A673 (cell line): Measurements from ENCODE around the gene CYB561D2. TPM values are rescaled to one million over a fixed set of nuclear protein-coding genes. Genes with fewer than 3 reads are reported as not detected.

Experiments
- BruUV-seq: library from RNA; stranded (reverse); fragments of 400-500 nt; replicated peaks from 2 replicates; lab custom pipeline; 2021; lab: Mats Ljungman, UMichigan
- CTCF ChIA-PET: fragments of 300-600 bp; sonication (Branson Sonifier 250); formaldehyde crosslinking; loops from one replicate; lab custom pipeline; 2022; ENCODE audit warnings: antibody characterized with exemption; lab: Charles Lee
- POLR2A ChIA-PET: fragments of 300-600 bp; sonication (Branson Sonifier 250); formaldehyde crosslinking; loops from one replicate; lab custom pipeline; 2022; ENCODE audit warnings: antibody characterized with exemption; ENCODE audit not compliant: low non-redundant PET; lab: Charles Lee
- DNase-seq: peaks from one replicate; pipeline ENCODE4 v3.0.0-alpha.2; 2015; ENCODE audit warnings: low spot score
- H3K27ac ChIP-seq: fragments of 200-600 bp; sonication (generic); 2 replicates; pipeline ENCODE4 v1.5.1; 2016; ENCODE audit warnings: mixed run types, low read depth, mild to moderate bottlenecking, mixed read lengths, antibody characterized with exemption, low read length; ENCODE audit not compliant: poor library complexity, severe bottlenecking
- H3K27me3 ChIP-seq: fragments of 200-600 bp; sonication (generic); replicated peaks from 2 replicates; pipeline ENCODE4 v1.6.1; 2017; ENCODE audit warnings: mixed run types, low read depth, mild to moderate bottlenecking, mixed read lengths, antibody characterized with exemption, low read length; ENCODE audit not compliant: insufficient read depth, poor library complexity
- H3K36me3 ChIP-seq: fragments of 200-600 bp; sonication (generic); 2 replicates; pipeline ENCODE4 v1.6.1; 2016; ENCODE audit warnings: mixed run types, mild to moderate bottlenecking, mixed read lengths, antibody characterized with exemption, low read length; ENCODE audit not compliant: insufficient read depth, poor library complexity, severe bottlenecking
- H3K4me1 ChIP-seq: fragments of 200-600 bp; sonication (generic); 2 replicates; pipeline ENCODE4 v1.6.1; 2017; ENCODE audit warnings: mixed run types, mild to moderate bottlenecking, mixed read lengths, antibody characterized with exemption, low read length; ENCODE audit not compliant: insufficient read depth, poor library complexity, severe bottlenecking
- H3K4me3 ChIP-seq: fragments of 200-600 bp; sonication (generic); 2 replicates; pipeline ENCODE4 v1.5.1; 2016; ENCODE audit warnings: low read depth, mixed run types, mild to moderate bottlenecking, mixed read lengths, low read length; ENCODE audit not compliant: poor library complexity, severe bottlenecking
- H3K9me3 ChIP-seq: fragments of 200-600 bp; sonication (generic); 2 replicates; pipeline ENCODE4 v1.6.1; 2016; ENCODE audit warnings: mixed run types, low read depth, mild to moderate bottlenecking, mixed read lengths, antibody characterized with exemption, low read length; ENCODE audit not compliant: poor library complexity, severe bottlenecking
- CTCF ChIP-seq: fragments of 300-800, 200-600 bp; sonication (generic); conservative IDR thresholded peaks from 2 replicates; pipeline ENCODE4 v1.5.1; 2017; ENCODE audit warnings: low read depth, mild to moderate bottlenecking, antibody characterized with exemption, low read length, moderate library complexity, mixed read lengths
- EZH2 ChIP-seq: fragments of 200-600 bp; sonication (generic); IDR thresholded peaks from 2 replicates; pipeline ENCODE4 v1.6.1; 2017; ENCODE audit warnings: borderline replicate concordance, low read depth, mild to moderate bottlenecking, mixed read lengths, antibody characterized with exemption, low read length; ENCODE audit not compliant: poor library complexity, severe bottlenecking
- intact Hi-C: fragments of 100-400 bp; cut with micrococcal nuclease; formaldehyde crosslinking; loops from one replicate; pipeline ENCODE4 v1.10.0; 2022; ENCODE audit not compliant: unreplicated experiment
- total RNA-seq: library from RNA; stranded (reverse); gene quantifications from 2 replicates; pipeline ENCODE4 v1.2.3, GENCODE V29; 2021

The CYB561D2 gene
- total RNA-seq, 1 experiment from 2014 or later = 8.2 TPM

- TF ChIP-seq CTCF = no peak
- no peak for TF ChIP-seq EZH2
- Histone ChIP-seq H3K4me1 (no peaks in the 10 kb centered on the region), H3K36me3 (no peaks in the 10 kb centered on the region), H3K27ac (no peak overlapping the region), H3K4me3 (no peak overlapping the region), H3K9me3 (no peaks in the 10 kb centered on the region), H3K27me3 (no peaks in the 10 kb centered on the region)
- POLR2A ChIA-PET = no interaction called here
- DNase-seq = no peak
- CTCF ChIA-PET = no interaction called here
- intact Hi-C loops = no loop called here
- no TSS peak for BruUV-seq
These were observed 40.0 kb downstream of the CYB561D2 start for GRCh38 chr3:50390508-50391224.

GRCh38 chr3:50392101-50392715, 41.5 kb downstream of the CYB561D2 start:
- intact Hi-C loops = no loop called here
- Histone ChIP-seq H3K4me1 (no peaks in the 10 kb centered on the region), H3K9me3 (no peaks in the 10 kb centered on the region), H3K36me3 (no peaks in the 10 kb centered on the region), H3K4me3 (no peak overlapping the region), H3K27ac (no peak overlapping the region), H3K27me3 (no peaks in the 10 kb centered on the region)
- BruUV-seq = no TSS peak
- no peak for DNase-seq
- TF ChIP-seq EZH2 (no peak), CTCF (no peak)
- ChIA-PET POLR2A (no interaction called here), CTCF (no interaction called here)

GRCh38 chr3:50393061-50393460, 42.4 kb downstream of the CYB561D2 start:
- CTCF ChIA-PET = no interaction called here
- POLR2A ChIA-PET = no interaction called here

More at GRCh38 chr3:50393061-50393460, 42.4 kb downstream of the CYB561D2 start:
- Histone ChIP-seq H3K4me1 (no peaks in the 10 kb centered on the region), H3K36me3 (no peaks in the 10 kb centered on the region), H3K27ac (no peak overlapping the region), H3K4me3 (no peak overlapping the region), H3K9me3 (no peaks in the 10 kb centered on the region), H3K27me3 (no peaks in the 10 kb centered on the region)
- BruUV-seq = no TSS peak
- TF ChIP-seq EZH2 (no peak), CTCF (no peak)
- intact Hi-C loops = no loop called here
- DNase-seq = no peak
